Measurements from ENCODE around the gene AP1M1.

AP1M1 gene

DNA sequence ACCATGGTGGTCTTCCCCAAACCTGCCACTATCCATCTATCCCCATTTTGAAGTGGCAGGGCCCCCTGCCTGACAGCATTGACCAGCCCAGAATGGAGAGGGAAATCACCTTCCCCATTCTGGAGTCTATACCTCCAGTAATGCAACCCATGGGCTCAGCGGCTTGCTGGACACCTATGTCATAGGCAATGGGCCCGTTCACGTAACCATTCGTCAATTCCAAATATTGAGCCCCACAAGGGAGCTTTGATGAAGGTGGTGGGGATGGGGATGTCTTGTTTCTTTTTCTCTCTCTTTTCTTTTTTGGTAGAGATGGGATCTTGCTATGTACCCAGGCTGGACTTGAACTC, 63.1 kb downstream of the AP1M1 start:
- H3K4me3 ChIP-seq (ENCODE audit: low read depth, low read length): no peak overlapping the region
- no peaks in the 10 kb centered on the region for H3K4me1 ChIP-seq (ENCODE audit: control insufficient read depth, insufficient read depth, low read length)
- no peaks in the 10 kb centered on the region for H3K9me3 ChIP-seq (ENCODE audit: control insufficient read depth, insufficient read depth, low read depth, low read length)
- CTCF ChIA-PET: no interaction called here
- H3K27ac ChIP-seq (ENCODE audit: extremely low read depth, low read depth, low read length): no peak overlapping the region
- TF ChIP-seq, protein P1, sequence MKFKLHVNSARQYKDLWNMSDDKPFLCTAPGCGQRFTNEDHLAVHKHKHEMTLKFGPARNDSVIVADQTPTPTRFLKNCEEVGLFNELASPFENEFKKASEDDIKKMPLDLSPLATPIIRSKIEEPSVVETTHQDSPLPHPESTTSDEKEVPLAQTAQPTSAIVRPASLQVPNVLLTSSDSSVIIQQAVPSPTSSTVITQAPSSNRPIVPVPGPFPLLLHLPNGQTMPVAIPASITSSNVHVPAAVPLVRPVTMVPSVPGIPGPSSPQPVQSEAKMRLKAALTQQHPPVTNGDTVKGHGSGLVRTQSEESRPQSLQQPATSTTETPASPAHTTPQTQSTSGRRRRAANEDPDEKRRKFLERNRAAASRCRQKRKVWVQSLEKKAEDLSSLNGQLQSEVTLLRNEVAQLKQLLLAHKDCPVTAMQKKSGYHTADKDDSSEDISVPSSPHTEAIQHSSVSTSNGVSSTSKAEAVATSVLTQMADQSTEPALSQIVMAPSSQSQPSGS (tag by site-specific recombination; IDR thresholded peaks at IDR 0.05; ENCODE audit: low read depth): no peak
- TF ChIP-seq, protein P2, sequence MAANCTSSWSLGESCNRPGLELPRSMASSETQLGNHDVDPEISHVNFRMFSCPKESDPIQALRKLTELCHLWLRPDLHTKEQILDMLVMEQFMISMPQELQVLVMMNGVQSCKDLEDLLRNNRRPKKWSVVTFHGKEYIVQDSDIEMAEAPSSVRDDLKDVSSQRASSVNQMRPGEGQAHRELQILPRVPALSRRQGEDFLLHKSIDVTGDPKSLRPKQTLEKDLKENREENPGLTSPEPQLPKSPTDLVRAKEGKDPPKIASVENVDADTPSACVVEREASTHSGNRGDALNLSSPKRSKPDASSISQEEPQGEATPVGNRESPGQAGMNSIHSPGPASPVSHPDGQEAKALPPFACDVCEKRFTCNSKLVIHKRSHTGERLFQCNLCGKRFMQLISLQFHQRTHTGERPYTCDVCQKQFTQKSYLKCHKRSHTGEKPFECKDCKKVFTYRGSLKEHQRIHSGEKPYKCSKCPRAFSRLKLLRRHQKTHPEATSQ (tag by site-specific recombination; IDR thresholded peaks at IDR 0.05): no peak
- TF ChIP-seq ZNF473 (tag by site-specific recombination; IDR thresholded peaks at IDR 0.05) (no peak), KLF10 (tag by site-specific recombination; IDR thresholded peaks at IDR 0.05) (no peak), ZNF596 (tag by site-specific recombination; IDR thresholded peaks at IDR 0.05) (no peak), ZNF629 (tag by site-specific recombination; IDR thresholded peaks at IDR 0.05) (no peak)
- no peaks in the 10 kb centered on the region for H3K36me3 ChIP-seq (ENCODE audit: control insufficient read depth in 2 of 2, insufficient read depth in 1 of 2, low read length in 2 of 2)
- POLR2A ChIA-PET: no interaction called here

DNA sequence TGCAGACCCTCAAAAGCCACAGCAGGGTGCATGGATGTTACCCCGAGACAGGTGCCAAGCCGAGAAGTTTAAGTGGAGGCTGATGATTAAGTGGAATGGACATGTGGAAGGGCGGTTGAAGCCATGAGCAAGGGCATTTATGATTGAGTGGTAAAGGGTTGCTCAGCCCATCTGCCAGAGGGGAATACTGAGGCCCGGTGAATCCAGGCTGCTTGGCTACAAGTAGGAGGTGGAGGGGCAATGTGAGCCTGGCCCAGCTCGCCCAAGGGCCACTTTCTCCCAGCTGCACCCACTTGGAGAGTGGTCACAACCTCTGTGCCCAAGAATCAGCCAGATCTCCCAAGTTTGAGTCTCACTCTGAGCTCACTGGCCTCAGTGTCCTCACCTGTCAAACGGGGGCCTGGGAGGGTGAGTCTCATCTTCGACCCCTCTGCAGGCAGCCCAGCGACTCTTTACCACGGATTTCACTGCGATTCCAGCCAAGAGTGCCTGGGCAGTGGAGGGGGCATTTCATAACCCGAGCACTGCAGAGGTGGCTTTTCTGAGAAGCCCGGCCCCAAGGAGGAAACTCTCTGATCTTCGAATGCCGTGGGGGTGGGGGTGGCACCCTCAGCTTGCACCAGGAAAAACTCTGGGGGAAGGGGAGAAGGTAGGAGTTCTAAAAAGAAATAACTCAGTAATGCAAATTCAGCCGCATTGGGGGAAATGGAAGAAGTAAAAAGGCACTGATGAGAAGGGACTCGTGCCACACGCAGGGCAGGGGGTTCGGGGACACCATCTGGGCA, 64.1 kb downstream of the AP1M1 start:
- POLR2A ChIA-PET: interaction anchor here (0.5 kb wide), 1 partner anchor 157 kb away, joined by 3 read pairs; no protein-coding TSS in a partner anchor
- H3K4me3 ChIP-seq (ENCODE audit: low read depth, low read length): no peak overlapping the region
- H3K27ac ChIP-seq (ENCODE audit: extremely low read depth, low read depth, low read length): no peak overlapping the region
- CTCF ChIA-PET: interaction anchor here (0.6 to 1.0 kb wide), 2 partner anchors 43 to 121 kb away, joined by 3 to 5 read pairs; no protein-coding TSS in a partner anchor
- no peak for TF ChIP-seq ZNF624 (tag by site-specific recombination; IDR thresholded peaks at IDR 0.05)
- TF ChIP-seq ZNF24 (tag by site-specific recombination; IDR thresholded peaks at IDR 0.05): no peak
- TF ChIP-seq, protein P3, sequence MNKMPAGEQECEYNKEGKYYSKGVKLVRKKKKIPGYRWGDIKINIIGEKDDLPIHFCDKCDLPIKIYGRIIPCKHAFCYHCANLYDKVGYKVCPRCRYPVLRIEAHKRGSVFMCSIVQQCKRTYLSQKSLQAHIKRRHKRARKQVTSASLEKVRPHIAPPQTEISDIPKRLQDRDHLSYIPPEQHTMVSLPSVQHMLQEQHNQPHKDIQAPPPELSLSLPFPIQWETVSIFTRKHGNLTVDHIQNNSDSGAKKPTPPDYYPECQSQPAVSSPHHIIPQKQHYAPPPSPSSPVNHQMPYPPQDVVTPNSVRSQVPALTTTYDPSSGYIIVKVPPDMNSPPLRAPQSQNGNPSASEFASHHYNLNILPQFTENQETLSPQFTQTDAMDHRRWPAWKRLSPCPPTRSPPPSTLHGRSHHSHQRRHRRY (tag by site-specific recombination; IDR thresholded peaks at IDR 0.05): no peak
- TF ChIP-seq ZNF274 (IDR thresholded peaks at IDR 0.05; ENCODE audit: low read length): no peak
- TF ChIP-seq ZNF274 (tag by site-specific recombination; IDR thresholded peaks at IDR 0.05; ENCODE audit: borderline replicate concordance): no peak
- TF ChIP-seq, protein P4, sequence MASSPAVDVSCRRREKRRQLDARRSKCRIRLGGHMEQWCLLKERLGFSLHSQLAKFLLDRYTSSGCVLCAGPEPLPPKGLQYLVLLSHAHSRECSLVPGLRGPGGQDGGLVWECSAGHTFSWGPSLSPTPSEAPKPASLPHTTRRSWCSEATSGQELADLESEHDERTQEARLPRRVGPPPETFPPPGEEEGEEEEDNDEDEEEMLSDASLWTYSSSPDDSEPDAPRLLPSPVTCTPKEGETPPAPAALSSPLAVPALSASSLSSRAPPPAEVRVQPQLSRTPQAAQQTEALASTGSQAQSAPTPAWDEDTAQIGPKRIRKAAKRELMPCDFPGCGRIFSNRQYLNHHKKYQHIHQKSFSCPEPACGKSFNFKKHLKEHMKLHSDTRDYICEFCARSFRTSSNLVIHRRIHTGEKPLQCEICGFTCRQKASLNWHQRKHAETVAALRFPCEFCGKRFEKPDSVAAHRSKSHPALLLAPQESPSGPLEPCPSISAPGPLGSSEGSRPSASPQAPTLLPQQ (tag by site-specific recombination; IDR thresholded peaks at IDR 0.05): no peak
- TF ChIP-seq, protein P5, sequence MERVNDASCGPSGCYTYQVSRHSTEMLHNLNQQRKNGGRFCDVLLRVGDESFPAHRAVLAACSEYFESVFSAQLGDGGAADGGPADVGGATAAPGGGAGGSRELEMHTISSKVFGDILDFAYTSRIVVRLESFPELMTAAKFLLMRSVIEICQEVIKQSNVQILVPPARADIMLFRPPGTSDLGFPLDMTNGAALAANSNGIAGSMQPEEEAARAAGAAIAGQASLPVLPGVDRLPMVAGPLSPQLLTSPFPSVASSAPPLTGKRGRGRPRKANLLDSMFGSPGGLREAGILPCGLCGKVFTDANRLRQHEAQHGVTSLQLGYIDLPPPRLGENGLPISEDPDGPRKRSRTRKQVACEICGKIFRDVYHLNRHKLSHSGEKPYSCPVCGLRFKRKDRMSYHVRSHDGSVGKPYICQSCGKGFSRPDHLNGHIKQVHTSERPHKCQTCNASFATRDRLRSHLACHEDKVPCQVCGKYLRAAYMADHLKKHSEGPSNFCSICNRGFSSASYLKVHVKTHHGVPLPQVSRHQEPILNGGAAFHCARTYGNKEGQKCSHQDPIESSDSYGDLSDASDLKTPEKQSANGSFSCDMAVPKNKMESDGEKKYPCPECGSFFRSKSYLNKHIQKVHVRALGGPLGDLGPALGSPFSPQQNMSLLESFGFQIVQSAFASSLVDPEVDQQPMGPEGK (tag by site-specific recombination; IDR thresholded peaks at IDR 0.05): no peak
- no peak for TF ChIP-seq RBAK (tag by site-specific recombination; IDR thresholded peaks at IDR 0.05)
- TF ChIP-seq ZNF354C (tag by site-specific recombination; IDR thresholded peaks at IDR 0.05; ENCODE audit: borderline replicate concordance, low read depth): no peak
- TF ChIP-seq YY2 (tag by site-specific recombination; IDR thresholded peaks at IDR 0.05): no peak
- TF ChIP-seq ZNF501 (tag by site-specific recombination; IDR thresholded peaks at IDR 0.05): no peak
- TF ChIP-seq, protein P6, sequence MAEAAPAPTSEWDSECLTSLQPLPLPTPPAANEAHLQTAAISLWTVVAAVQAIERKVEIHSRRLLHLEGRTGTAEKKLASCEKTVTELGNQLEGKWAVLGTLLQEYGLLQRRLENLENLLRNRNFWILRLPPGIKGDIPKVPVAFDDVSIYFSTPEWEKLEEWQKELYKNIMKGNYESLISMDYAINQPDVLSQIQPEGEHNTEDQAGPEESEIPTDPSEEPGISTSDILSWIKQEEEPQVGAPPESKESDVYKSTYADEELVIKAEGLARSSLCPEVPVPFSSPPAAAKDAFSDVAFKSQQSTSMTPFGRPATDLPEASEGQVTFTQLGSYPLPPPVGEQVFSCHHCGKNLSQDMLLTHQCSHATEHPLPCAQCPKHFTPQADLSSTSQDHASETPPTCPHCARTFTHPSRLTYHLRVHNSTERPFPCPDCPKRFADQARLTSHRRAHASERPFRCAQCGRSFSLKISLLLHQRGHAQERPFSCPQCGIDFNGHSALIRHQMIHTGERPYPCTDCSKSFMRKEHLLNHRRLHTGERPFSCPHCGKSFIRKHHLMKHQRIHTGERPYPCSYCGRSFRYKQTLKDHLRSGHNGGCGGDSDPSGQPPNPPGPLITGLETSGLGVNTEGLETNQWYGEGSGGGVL (tag by site-specific recombination; IDR thresholded peaks at IDR 0.05): no peak
- TF ChIP-seq ZNF629 (tag by site-specific recombination; IDR thresholded peaks at IDR 0.05): no peak
- no peak for TF ChIP-seq ZNF211 (tag by site-specific recombination; IDR thresholded peaks at IDR 0.05; ENCODE audit: low read depth)
- no peak for TF ChIP-seq ZNF404 (tag by site-specific recombination; IDR thresholded peaks at IDR 0.05)
- TF ChIP-seq ZNF121 (tag by site-specific recombination; IDR thresholded peaks at IDR 0.05): no peak
- no peak for TF ChIP-seq ZNF138 (tag by site-specific recombination; IDR thresholded peaks at IDR 0.05; ENCODE audit: borderline replicate concordance)
- TF ChIP-seq ZNF146 (tag by site-specific recombination; IDR thresholded peaks at IDR 0.05): no peak
- no peaks in the 10 kb centered on the region for H3K4me1 ChIP-seq (ENCODE audit: control insufficient read depth, insufficient read depth, low read length)
- H3K36me3 ChIP-seq (ENCODE audit: control insufficient read depth in 2 of 2, insufficient read depth in 1 of 2, low read length in 2 of 2): no peaks in the 10 kb centered on the region
- H3K9me3 ChIP-seq (ENCODE audit: control insufficient read depth, insufficient read depth, low read depth, low read length): no peaks in the 10 kb centered on the region

Measured in HEK293 (cell line).